NT2/D1 (cell line): ENCODE data around the gene LOX.

Source experiments
- SUZ12 ChIP-seq: IDR thresholded peaks from 2 replicates; pipeline ENCODE4 v1.6.1; 2011; ENCODE audit not compliant: insufficient read length, insufficient read depth; ENCODE audit errors: extremely low read depth
- YY1 ChIP-seq: IDR thresholded peaks from 2 replicates; pipeline ENCODE4 v1.6.1; 2011; ENCODE audit not compliant: insufficient read length, insufficient read depth

GRCh38 chr5:122083535-122083934 is 5.5 kb upstream of the LOX start:
- no peak for TF ChIP-seq YY1
- no peak for TF ChIP-seq SUZ12
